ENCODE data around the gene SHISA4. TPM values are rescaled to one million over a fixed set of nuclear protein-coding genes. Genes with fewer than 3 reads are reported as not detected.
"Not testable (repeated sequence)": the region's sequence is repeated elsewhere in the genome, so short reads cannot be mapped to it uniquely, and the experiment has no call there.

Gene SHISA4
- polyA plus RNA-seq, 6 donors from 2014 or later, result not detected

DNA sequence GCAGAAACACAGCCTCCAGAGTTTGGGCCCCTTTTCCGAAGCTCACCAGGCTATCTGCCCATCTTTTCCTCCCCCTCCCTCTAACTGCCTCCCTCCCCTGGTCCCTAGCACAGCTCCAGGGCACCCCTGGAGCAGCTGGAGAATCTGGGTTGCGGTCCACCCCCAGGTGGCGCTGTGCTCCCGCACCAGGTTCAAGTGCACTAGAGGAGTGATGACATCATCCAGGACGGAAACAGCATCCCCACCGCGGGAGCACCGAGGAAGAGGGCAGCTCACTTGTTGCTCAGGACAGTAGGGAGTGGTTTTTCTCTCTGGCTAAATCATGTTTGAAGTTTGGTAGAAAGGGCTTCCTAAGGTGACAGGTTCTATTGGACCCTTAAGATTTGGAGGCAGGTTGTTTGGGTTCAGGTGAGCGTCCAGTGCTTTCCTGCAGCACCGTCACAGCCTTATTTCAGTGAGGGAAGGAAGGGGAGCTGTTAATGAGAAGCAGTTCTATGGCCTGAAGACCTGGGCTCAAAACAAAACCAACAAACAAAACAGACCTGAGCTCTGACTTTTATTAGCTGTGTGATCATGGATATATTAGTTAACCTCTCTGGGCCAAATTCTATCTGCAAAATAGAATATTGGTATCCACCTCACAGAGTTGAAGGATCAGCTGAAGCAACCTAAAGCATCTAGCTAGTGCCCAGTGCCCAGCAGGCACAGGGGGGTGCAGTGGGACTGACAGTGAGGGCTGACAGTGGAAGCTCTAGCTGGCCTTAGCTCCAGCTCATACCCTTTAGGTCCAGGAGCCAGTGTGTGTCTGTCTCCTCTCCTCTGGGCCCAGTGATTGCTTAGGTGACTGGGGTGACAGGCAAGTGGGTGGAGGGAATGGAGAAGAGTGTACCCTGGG is 7.5 kb downstream of the SHISA4 start:
- H3K4me1 Mint-ChIP-seq, result peaks cover 8 to 12% (median 11%) of the 10 kb centered on the region in 3 donors

GRCh38 chr1:201896951-201897391 is 8.3 kb downstream of the SHISA4 start:
- peak overlapping the region in 1 of 6 donors; percentile 26 for H3K27ac Mint-ChIP-seq

More for the DNA sequence above, 7.5 kb downstream of the SHISA4 start:
- peak overlapping the region in 2 of 6 donors; percentile 15 to 28 for H3K27ac Mint-ChIP-seq
- peak; percentile 46 for DNase-seq
- peak; percentile 75 to 79 for ATAC-seq (ENCODE audit: low read depth in 2 of 2)
- peaks cover 20 to 52% (median 49%) of the 10 kb centered on the region in 3 donors for H3K27me3 Mint-ChIP-seq
- H3K4me3 Mint-ChIP-seq, result peak overlapping the region in 3 of 8 donors; percentile 5 to 47 (median 47)
- H3K9me3 Mint-ChIP-seq, result peaks cover 0 to 4% (median 0%) of the 10 kb centered on the region in 7 donors
- no peaks in the 10 kb centered on the region for H3K36me3 Mint-ChIP-seq

GRCh38 chr1:201898240-201898894 is 9.7 kb downstream of the SHISA4 start:
- Mint-ChIP-seq H3K27ac (no peak overlapping the region), H3K27me3 (peaks cover 16 to 34% (median 32%) of the 10 kb centered on the region in 3 donors), H3K4me1 (peaks cover 8 to 12% (median 10%) of the 10 kb centered on the region in 3 donors), H3K9me3 (peaks cover 0 to 4% (median 0%) of the 10 kb centered on the region in 7 donors), H3K36me3 (no peaks in the 10 kb centered on the region), H3K4me3 (no peak overlapping the region)
- ATAC-seq (ENCODE audit: low read depth in 2 of 2) (no peak), DNase-seq (no peak)

More at GRCh38 chr1:201896951-201897391, 8.3 kb downstream of the SHISA4 start:
- Mint-ChIP-seq H3K4me1 (peaks cover 8 to 12% (median 10%) of the 10 kb centered on the region in 3 donors), H3K9me3 (peaks cover 0 to 4% (median 0%) of the 10 kb centered on the region in 7 donors), H3K36me3 (no peaks in the 10 kb centered on the region), H3K4me3 (no peak overlapping the region), H3K27me3 (peaks cover 20 to 44% (median 41%) of the 10 kb centered on the region in 3 donors)
- DNase-seq (no peak), ATAC-seq (ENCODE audit: low read depth in 2 of 2) (no peak)

DNA sequence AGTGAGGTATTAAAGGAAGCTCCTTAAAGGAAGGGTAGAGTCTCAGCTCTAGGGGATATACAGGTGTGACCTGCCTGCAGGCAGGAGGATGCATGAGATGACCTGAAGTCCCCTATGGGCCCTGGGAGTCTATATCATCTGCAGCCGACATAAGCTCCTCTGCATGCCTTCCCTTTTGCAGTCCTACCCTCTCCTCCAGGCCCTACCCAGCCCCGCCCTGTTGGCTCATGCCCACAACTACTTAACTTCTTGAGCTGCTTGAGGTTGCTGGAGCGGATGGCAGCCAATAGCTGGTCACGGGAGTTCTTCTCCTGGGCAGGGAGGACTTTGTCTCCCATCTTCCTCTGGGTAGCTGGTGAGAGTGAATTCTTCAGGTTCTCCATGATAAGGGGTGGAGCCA is 10.3 kb downstream of the SHISA4 start:
- Mint-ChIP-seq H3K27me3 (peaks cover 9 to 28% (median 25%) of the 10 kb centered on the region in 3 donors), H3K4me1 (peaks cover 8 to 12% (median 10%) of the 10 kb centered on the region in 3 donors), H3K27ac (no peak overlapping the region), H3K36me3 (no peaks in the 10 kb centered on the region), H3K4me3 (no peak overlapping the region), H3K9me3 (peaks cover 0 to 4% (median 0%) of the 10 kb centered on the region in 7 donors)
- no peak for DNase-seq
- no peak for ATAC-seq (ENCODE audit: low read depth in 2 of 2)

GRCh38 chr1:201899683-201900429 is 11.2 kb downstream of the SHISA4 start:
- Mint-ChIP-seq H3K36me3 (no peaks in the 10 kb centered on the region), H3K27me3 (peaks cover 8 to 23% (median 21%) of the 10 kb centered on the region in 3 donors), H3K4me1 (peaks cover 8 to 12% (median 10%) of the 10 kb centered on the region in 3 donors), H3K27ac (peak overlapping the region in 2 of 6 donors; percentile 41 to 91), H3K4me3 (peak overlapping the region in 1 of 8 donors; percentile 49), H3K9me3 (peaks cover 0 to 4% (median 0%) of the 10 kb centered on the region in 7 donors)
- DNase-seq (no peak), ATAC-seq (ENCODE audit: low read depth in 2 of 2) (no peak)

DNA sequence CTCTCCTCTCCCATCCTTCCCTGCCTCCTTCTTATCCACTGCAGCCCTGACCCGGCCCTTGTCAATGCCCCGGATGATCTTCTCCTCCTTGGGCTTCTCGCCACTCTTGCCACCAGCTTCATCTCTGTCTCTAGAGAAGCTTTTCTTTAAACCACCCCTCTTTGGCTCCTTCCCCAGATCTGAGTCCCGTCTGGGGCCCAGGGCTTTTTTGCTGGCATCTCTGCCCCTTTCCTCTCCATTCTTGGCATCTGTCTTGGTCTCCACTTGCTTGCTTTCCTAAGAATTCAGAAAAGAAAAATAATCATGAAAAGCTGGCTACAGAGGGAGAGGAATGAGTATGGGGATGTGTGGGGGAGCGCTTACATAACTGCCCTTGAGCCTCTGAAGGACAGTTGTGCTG is 11.8 kb downstream of the SHISA4 start:
- no peaks in the 10 kb centered on the region for H3K36me3 Mint-ChIP-seq
- peaks cover 8 to 23% (median 21%) of the 10 kb centered on the region in 3 donors for H3K27me3 Mint-ChIP-seq
- H3K9me3 Mint-ChIP-seq, result peaks cover 0 to 4% (median 0%) of the 10 kb centered on the region in 7 donors
- DNase-seq, result no peak
- ATAC-seq (ENCODE audit: low read depth in 2 of 2), result no peak
- peaks cover 8 to 12% (median 10%) of the 10 kb centered on the region in 3 donors for H3K4me1 Mint-ChIP-seq
- no peak overlapping the region for H3K4me3 Mint-ChIP-seq
- H3K27ac Mint-ChIP-seq, result peak overlapping the region in 1 of 6 donors; percentile 91

DNA sequence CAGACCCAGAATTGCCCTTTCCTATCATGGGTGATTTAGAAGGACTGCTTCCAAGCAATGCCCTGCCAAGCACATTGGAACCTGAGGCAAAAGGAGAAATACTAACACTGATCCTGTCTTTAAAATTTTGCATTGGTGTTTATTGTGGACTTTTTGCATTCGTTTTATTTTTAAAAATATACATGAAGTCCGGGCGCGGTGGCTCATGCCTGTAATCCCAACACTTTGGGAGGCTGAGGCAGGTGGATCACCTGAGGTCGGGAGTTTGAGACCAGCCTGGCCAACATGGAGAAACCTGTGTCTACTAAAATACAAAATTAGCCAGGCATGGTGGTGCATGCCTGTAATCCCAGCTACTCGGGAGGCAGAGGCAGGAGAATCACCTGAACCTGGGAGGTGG is 12.3 kb downstream of the SHISA4 start:
- not testable (repeated sequence) for DNase-seq; H3K4me1 Mint-ChIP-seq; ATAC-seq (ENCODE audit: low read depth in 2 of 2); H3K36me3 Mint-ChIP-seq; H3K27ac Mint-ChIP-seq; H3K9me3 Mint-ChIP-seq; H3K4me3 Mint-ChIP-seq
- peaks cover 8 to 23% (median 21%) of the 10 kb centered on the region in 3 donors for H3K27me3 Mint-ChIP-seq

DNA sequence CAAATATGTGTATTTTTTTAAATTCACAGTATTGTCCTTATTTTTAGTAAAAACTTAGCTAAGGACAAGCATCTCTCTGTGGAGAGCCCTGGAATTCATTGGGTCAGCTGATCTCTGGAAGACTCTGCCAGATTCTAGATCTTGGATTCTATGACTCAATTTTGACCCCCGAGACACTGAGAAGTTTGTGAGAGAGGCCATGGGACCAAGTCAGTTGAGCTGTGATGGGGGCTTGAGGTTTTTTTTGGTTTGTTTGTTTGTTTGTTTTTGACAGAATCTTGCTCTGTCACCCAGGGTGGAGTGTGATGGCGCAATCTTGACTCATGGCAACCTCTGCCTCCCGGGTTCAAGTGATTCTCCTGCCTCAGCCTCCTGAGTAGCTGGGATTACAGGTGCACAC is 13.5 kb downstream of the SHISA4 start:
- no peak for DNase-seq
- no peak overlapping the region for H3K4me3 Mint-ChIP-seq
- no peak for ATAC-seq (ENCODE audit: low read depth in 2 of 2)
- H3K36me3 Mint-ChIP-seq, result no peaks in the 10 kb centered on the region
- H3K9me3 Mint-ChIP-seq, result peaks cover 0 to 4% (median 0%) of the 10 kb centered on the region in 7 donors
- H3K4me1 Mint-ChIP-seq, result peaks cover 0 to 6% (median 4%) of the 10 kb centered on the region in 3 donors
- peaks cover 8 to 23% (median 21%) of the 10 kb centered on the region in 3 donors for H3K27me3 Mint-ChIP-seq
- H3K27ac Mint-ChIP-seq, result peak overlapping the region in 1 of 6 donors; percentile 39

DNA sequence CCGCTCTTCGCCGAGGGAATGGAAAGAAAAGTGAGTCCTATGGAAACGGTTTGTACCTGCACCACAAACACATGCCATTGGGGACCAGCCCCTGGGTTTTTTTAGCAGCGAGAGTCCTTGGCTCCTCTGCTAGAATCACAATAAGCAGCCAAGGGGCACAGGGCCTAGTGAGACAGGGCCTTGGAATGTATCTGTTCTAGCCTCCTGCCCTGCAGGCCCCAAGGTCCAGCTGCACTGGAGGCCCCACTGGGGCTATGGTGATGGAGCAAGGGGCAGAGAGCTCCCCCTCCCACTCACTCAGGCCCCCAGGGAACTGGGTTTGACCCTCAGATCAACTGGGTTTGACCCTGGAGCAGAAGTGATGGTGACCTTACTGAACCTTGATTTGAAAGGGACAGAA is 14.4 kb downstream of the SHISA4 start:
- Mint-ChIP-seq H3K4me1 (peaks cover 0 to 6% (median 4%) of the 10 kb centered on the region in 3 donors), H3K9me3 (peaks cover 0 to 4% (median 0%) of the 10 kb centered on the region in 7 donors), H3K27ac (no peak overlapping the region), H3K4me3 (no peak overlapping the region), H3K27me3 (peaks cover 8 to 21% (median 18%) of the 10 kb centered on the region in 3 donors), H3K36me3 (no peaks in the 10 kb centered on the region)
- no peak for ATAC-seq (ENCODE audit: low read depth in 2 of 2)
- no peak for DNase-seq

DNA sequence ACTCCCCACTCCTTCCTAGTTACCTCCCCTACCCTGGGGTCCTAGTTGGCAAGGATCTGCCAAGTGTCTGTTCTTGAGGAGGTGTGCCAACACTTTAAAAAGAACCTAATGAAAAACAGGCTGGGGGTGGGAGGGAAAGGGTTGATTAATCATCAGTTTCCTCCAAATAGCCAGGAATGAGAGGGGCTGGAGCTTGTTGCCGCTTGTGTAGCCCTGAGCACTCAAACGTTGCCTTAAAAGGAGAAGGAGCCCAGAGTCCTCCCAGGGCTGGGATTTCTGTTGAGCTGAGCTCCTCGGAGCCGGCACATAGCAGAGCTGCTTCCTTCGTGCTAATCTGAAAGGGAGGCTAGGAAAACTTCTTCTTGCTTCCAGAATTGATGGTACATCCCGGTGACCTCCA is 15.9 kb downstream of the SHISA4 start:
- Mint-ChIP-seq H3K27ac (no peak overlapping the region), H3K4me1 (peaks cover 0 to 6% (median 4%) of the 10 kb centered on the region in 3 donors), H3K27me3 (peaks cover 11 to 14% (median 12%) of the 10 kb centered on the region in 3 donors), H3K36me3 (no peaks in the 10 kb centered on the region), H3K9me3 (peaks cover 0 to 4% (median 0%) of the 10 kb centered on the region in 7 donors), H3K4me3 (no peak overlapping the region)
- ATAC-seq (ENCODE audit: low read depth in 2 of 2) (no peak), DNase-seq (no peak)

GRCh38 chr1:201905234-201905890 is 16.7 kb downstream of the SHISA4 start:
- Mint-ChIP-seq H3K27ac (no peak overlapping the region), H3K27me3 (peaks cover 8 to 14% (median 9%) of the 10 kb centered on the region in 3 donors), H3K4me3 (no peak overlapping the region), H3K36me3 (no peaks in the 10 kb centered on the region), H3K4me1 (no peaks in the 10 kb centered on the region), H3K9me3 (peaks cover 0 to under 1% (median 0%) of the 10 kb centered on the region in 7 donors)
- DNase-seq (no peak), ATAC-seq (ENCODE audit: low read depth in 2 of 2) (no peak)

- no peaks in the 10 kb centered on the region for H3K4me1 Mint-ChIP-seq
- peak overlapping the region in 1 of 6 donors; percentile 24 for H3K27ac Mint-ChIP-seq
- H3K27me3 Mint-ChIP-seq, result peaks cover 6 to 10% (median 7%) of the 10 kb centered on the region in 3 donors
- H3K9me3 Mint-ChIP-seq, result no peaks in the 10 kb centered on the region
- ATAC-seq (ENCODE audit: low read depth in 2 of 2) (no peak), DNase-seq (no peak)
- no peak overlapping the region for H3K4me3 Mint-ChIP-seq
- H3K36me3 Mint-ChIP-seq, result no peaks in the 10 kb centered on the region
Observed at GRCh38 chr1:201906336-201906735, 17.6 kb downstream of the SHISA4 start.

All from naive B cell (primary cell).